ENCODE measurements around the gene CALHM3.

CALHM3 gene

DNA sequence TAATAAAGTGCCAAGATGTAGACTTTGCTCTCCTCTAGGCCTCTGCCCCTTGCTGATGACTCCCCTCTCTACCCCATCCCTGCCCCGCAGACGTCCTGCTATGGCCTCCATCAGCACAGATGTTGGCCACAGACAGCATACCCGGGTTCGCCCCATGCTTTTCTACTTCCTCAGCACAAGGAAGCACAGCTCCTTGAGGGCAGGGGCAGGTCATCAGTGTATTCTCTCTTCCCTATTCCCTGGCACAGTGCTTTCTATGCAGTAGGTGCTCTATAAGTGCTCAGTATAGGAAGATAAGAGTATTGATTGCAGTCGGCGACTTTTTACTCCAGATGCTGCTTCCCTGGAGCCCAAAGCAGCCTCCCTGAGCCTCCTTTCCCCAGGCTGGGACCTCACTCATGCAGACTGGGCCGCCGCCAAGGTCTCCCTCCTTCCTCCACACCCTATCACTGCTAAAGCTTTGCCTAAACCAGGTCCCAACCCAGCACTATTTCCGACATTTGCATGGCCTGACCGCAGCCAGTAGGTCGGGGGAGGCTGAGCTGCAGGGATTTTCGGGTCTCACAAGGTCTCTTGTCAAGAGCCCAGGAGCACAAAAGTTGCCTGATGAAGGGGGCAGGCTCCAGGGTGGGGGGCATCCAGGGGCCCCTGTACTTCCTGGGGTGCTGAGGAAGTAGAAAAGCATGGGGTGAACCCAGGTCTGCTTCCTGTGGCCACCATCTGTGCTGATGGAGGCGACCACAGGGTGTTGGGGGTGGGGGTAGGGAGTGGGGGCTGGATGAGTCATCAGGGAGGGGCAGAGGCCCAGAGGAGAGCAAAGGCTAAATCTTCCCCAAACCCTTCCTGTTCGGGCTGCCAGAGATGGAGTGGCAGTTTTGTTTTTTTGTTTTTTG, 8.0 kb downstream of the CALHM3 start:
- no peaks in the 10 kb centered on the region for H3K9me3 ChIP-seq (replicated peaks in 1 of 11)
- peak overlapping the region; percentile 72 to 98 (median 94) for H3K4me2 ChIP-seq
- H3K4me3 ChIP-seq: peak overlapping the region in 9 of 10 experiments; percentile 17 to 59 (median 43); a peak in 12 of 20 replicates
- no peaks in the 10 kb centered on the region for H4K20me1 ChIP-seq
- H3K9ac ChIP-seq: peak overlapping the region; percentile 46 to 82 (median 77); a peak in 21 of 22 replicates
- peak overlapping the region; percentile 54 to 92 (median 87); a peak in 21 of 22 replicates for H3K27ac ChIP-seq
- H3K27me3 ChIP-seq: no peaks in the 10 kb centered on the region
- TF ChIP-seq Cebpa-rat (IDR thresholded peaks at IDR 0.05): no peak
- peaks cover 72 to 88% (median 76%) of the 10 kb centered on the region in 10 experiments for H3K4me1 ChIP-seq
- no peaks in the 10 kb centered on the region for H3K36me3 ChIP-seq

DNA sequence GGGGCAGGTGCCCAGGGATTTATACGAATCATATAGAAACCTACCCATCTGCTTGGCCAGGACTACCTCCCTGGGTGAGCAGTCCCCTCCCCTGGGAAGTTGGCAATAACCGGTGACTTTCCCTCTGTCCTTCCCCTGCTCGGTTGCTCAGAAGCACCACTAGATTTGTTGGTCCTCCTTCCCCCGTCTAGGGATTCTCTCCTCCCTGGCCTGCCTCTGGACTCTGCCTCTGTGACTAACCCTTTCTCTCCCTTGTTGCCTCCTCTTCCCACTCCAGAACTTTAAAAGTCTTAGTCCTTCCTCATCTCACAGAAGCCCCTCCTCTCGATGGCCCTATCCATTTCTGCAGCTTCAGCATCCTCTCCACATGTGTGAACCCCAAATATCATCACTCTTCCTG, 9.8 kb downstream of the CALHM3 start:
- no peaks in the 10 kb centered on the region for H3K9me3 ChIP-seq (replicated peaks in 1 of 11)
- H3K4me2 ChIP-seq: peak overlapping the region; percentile 72 to 98 (median 94)
- TF ChIP-seq Cebpa-rat (IDR thresholded peaks at IDR 0.05): no peak
- H4K20me1 ChIP-seq: no peaks in the 10 kb centered on the region
- H3K4me1 ChIP-seq: peaks cover 84 to 92% (median 90%) of the 10 kb centered on the region in 10 experiments
- H3K9ac ChIP-seq: no peak overlapping the region
- H3K27me3 ChIP-seq: no peaks in the 10 kb centered on the region
- H3K4me3 ChIP-seq: no peak overlapping the region
- peak overlapping the region in 6 of 11 experiments; percentile 29 to 92 (median 90); a peak in 9 of 22 replicates for H3K27ac ChIP-seq
- H3K36me3 ChIP-seq: no peaks in the 10 kb centered on the region

DNA sequence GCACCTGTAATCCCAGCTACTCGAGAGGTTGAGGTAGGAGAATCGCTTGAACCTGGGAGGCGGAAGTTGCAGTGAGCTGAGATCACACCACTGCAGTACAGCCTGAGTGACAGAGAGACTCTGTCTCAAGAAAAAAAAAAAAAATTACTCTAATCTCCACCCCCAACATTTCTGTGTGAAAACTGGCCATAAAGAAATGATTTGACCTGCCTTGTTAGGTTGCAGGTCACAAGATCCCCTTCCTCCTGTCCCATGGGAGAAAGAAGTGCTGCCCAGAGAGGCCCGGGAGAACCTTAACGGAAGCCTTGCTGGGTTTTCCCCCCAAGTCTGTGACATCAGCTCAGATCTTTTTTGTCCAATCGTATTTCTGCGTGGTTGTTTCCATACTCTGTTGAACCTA, 11.6 kb downstream of the CALHM3 start:
- no peaks in the 10 kb centered on the region for H4K20me1 ChIP-seq
- H3K4me2 ChIP-seq: peak overlapping the region; percentile 72 to 98 (median 94)
- H3K9ac ChIP-seq: peak overlapping the region in 6 of 11 experiments; percentile 1 to 57 (median 38); a peak in 9 of 22 replicates

DNA sequence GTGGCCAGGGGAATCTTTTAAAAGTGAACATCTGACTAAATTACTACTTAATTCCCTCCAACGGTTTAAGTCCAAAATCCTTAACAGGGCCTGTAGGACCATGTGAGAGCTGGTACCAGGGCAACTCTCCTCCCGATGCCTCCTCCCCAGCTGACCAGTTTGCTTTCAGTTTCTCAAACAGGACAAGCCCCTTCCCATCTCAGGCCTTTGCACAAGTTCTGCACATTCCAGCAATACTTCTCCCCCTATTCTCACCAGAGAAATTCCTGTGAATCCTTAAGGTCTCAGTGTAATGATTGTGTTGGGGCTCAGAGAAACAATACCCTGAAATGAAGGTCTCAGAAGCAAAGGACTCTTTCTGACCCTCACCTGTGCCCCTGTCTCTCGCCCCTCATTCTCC, 12.3 kb downstream of the CALHM3 start:
- Histone ChIP-seq H3K36me3 (no peaks in the 10 kb centered on the region), H3K4me3 (no peak overlapping the region), H3K4me2 (peak overlapping the region; percentile 72 to 98 (median 94)), H3K9ac (peak overlapping the region in 3 of 11 experiments; percentile 8 to 19 (median 19); a peak in 1 of 22 replicates), H3K4me1 (peaks cover 67 to 80% (median 76%) of the 10 kb centered on the region in 10 experiments), H3K27me3 (no peaks in the 10 kb centered on the region), H3K9me3 (replicated peaks in 1 of 11) (no peaks in the 10 kb centered on the region), H4K20me1 (no peaks in the 10 kb centered on the region), H3K27ac (peak overlapping the region in 9 of 11 experiments; percentile 18 to 59 (median 53); a peak in 13 of 22 replicates)
- no peak for TF ChIP-seq Cebpa-rat (IDR thresholded peaks at IDR 0.05)

More for the DNA sequence above, 11.6 kb downstream of the CALHM3 start:
- Histone ChIP-seq H3K4me3 (no peak overlapping the region), H3K27me3 (no peaks in the 10 kb centered on the region), H3K36me3 (no peaks in the 10 kb centered on the region), H3K9me3 (replicated peaks in 1 of 11) (no peaks in the 10 kb centered on the region), H3K4me1 (peaks cover 74 to 85% (median 81%) of the 10 kb centered on the region in 10 experiments), H3K27ac (peak overlapping the region in 9 of 11 experiments; percentile 18 to 59 (median 53); a peak in 16 of 22 replicates)
- TF ChIP-seq Cebpa-rat (IDR thresholded peaks at IDR 0.05): no peak

DNA sequence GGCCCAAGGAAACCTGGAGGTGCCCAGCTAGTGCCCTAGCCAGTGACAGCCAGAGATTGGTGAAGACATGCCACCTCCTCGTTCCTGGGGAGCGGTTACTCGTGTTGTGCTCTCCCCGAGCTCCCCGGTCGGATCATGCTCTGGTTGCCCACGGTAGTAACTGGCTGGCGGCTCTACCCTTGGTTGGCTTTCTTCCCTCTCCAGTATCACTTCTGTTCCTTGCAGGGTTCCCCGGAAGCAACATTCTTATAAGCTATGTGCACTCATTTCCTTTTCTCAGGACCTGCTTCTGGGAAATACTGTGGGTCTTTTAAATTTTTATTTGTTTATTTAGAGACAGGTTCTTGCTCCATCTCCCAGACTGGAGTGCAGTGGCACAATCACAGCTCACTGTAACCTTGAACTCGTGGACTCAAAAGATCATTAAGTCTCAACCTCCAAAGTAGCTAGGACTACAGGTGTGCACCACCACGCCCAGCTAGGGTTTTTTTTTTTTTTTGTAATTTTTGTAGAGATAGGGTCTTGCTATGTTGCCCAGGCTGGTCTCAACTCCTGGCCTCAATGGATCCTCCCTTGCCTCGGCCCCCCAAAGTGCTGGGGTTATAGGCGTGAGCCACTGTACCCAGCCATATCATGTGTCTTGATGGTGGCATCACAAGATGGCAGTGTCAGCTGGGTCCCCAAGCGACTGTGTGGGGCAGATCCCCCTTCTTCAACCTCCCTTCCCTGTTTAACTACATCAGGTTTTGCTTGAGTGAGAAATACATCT, 13.4 kb downstream of the CALHM3 start:
- no peak for TF ChIP-seq Cebpa-rat (IDR thresholded peaks at IDR 0.05)
- H3K27me3 ChIP-seq: no peaks in the 10 kb centered on the region
- H4K20me1 ChIP-seq: no peaks in the 10 kb centered on the region
- no peaks in the 10 kb centered on the region for H3K9me3 ChIP-seq (replicated peaks in 1 of 11)
- H3K36me3 ChIP-seq: no peaks in the 10 kb centered on the region
- H3K27ac ChIP-seq: no peak overlapping the region
- H3K9ac ChIP-seq: no peak overlapping the region
- H3K4me2 ChIP-seq: peak overlapping the region in 10 of 11 experiments; percentile 6 to 98 (median 48); a peak in 18 of 22 replicates
- H3K4me3 ChIP-seq: no peak overlapping the region
- H3K4me1 ChIP-seq: peaks cover 56 to 72% (median 67%) of the 10 kb centered on the region in 10 experiments

DNA sequence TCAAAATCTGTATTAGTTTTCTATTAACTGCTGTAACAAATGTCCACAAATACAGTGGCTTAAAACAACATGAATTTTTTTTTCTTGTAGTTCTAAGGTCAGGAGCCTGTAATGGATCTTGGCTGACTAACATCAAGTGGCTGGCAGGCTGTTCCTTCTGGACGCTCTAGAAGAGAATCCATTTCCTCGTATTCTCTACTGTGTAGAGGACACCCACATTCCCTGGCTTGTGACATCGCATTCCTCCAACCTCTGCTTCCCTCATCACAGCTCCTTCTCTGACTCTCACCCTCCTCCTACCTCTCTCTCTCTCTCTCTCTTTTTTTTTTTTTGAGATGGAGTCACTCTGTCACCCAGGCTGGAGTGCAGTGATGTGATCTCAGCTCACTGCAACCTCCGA, 15.5 kb downstream of the CALHM3 start:
- H4K20me1 ChIP-seq: no peaks in the 10 kb centered on the region
- H3K4me3 ChIP-seq: no peak overlapping the region
- H3K27me3 ChIP-seq: no peaks in the 10 kb centered on the region
- H3K27ac ChIP-seq: no peak overlapping the region
- no peaks in the 10 kb centered on the region for H3K36me3 ChIP-seq
- no peak overlapping the region for H3K4me2 ChIP-seq
- TF ChIP-seq Cebpa-rat (IDR thresholded peaks at IDR 0.05): no peak
- no peaks in the 10 kb centered on the region for H3K9me3 ChIP-seq (replicated peaks in 1 of 11)
- H3K4me1 ChIP-seq: peaks cover 49 to 72% (median 66%) of the 10 kb centered on the region in 10 experiments
- H3K9ac ChIP-seq: no peak overlapping the region

DNA sequence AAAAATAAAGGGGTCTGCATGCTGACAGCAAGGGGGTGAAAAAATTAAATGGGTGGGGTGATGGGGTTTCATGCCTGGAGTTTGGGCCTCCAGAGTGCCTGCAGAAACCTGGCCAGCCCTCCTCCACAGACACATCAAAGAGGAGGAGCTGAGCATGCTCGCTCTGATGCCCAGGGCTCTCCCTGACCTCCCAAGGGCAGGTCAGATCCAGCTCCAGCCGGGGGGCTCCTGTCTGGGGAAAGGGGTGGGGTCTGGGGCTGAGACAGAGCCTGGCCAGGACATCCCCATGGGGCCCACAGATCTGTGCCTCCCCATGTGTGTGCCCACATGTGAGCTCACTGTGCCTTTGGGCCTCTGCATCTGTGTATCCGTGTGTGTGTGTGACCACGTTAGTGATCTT, 19.4 kb downstream of the CALHM3 start:
- no peak overlapping the region for H3K27ac ChIP-seq
- no peaks in the 10 kb centered on the region for H4K20me1 ChIP-seq
- no peaks in the 10 kb centered on the region for H3K9me3 ChIP-seq (replicated peaks in 1 of 11)
- H3K27me3 ChIP-seq: no peaks in the 10 kb centered on the region
- H3K9ac ChIP-seq: peak overlapping the region in 3 of 11 experiments; percentile 3 to 23 (median 16); a peak in 1 of 22 replicates
- no peak overlapping the region for H3K4me3 ChIP-seq
- peak overlapping the region; percentile 47 to 74 (median 68) for H3K4me2 ChIP-seq
- H3K36me3 ChIP-seq: no peaks in the 10 kb centered on the region
- H3K4me1 ChIP-seq: peaks cover 15 to 54% (median 48%) of the 10 kb centered on the region in 10 experiments
- no peak for TF ChIP-seq Cebpa-rat (IDR thresholded peaks at IDR 0.05)

DNA sequence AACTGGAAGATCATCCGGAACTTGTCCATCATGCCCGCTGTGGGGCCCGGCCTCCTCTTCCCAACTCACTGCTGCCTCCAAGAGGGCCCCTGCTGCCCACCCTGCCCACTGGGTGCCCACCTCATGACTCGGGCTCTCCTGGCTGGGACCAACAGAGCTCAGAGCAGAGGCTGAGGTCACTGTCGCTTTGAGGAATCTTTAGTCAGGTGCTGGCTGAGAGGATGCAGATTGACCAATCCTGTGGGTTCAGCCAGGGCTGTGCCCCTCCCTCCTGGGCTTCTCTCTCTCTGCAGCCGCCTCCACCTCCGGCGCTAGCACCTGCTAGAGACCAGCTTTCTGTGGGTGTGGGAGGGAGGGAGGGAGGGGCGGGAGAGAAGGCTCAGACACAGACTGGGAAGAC, 20.3 kb downstream of the CALHM3 start, which contains the start of gene CALHM1:
TSS of gene CALHM1 (minus strand) at position 181 of the 400 bp plus-strand sequence. CDS start at position 32, 149 bp downstream.
- Histone ChIP-seq H4K20me1 (no peaks in the 10 kb centered on the region), H3K27me3 (no peaks in the 10 kb centered on the region), H3K27ac (peak within 1 kb of the TSS in 5 of 11 experiments; percentile 20 to 48 (median 34); a peak in 4 of 22 replicates), H3K9me3 (replicated peaks in 1 of 11) (no peaks in the 10 kb centered on the region), H3K4me2 (peak within 1 kb of the TSS; percentile 47 to 74 (median 68)), H3K4me1 (peaks cover 22 to 57% (median 49%) of the 10 kb centered on the region in 10 experiments), H3K4me3 (no peak within 1 kb of the TSS), H3K9ac (peak within 1 kb of the TSS in 6 of 11 experiments; percentile 4 to 49 (median 21); a peak in 4 of 22 replicates), H3K36me3 (no peaks in the 10 kb centered on the region)
- no peak for TF ChIP-seq Cebpa-rat (IDR thresholded peaks at IDR 0.05)
